Measurements from ENCODE around the gene IDI1. TPM values are rescaled to one million over a fixed set of nuclear protein-coding genes. Genes with fewer than 3 reads are reported as not detected.
"Not testable (repeated sequence)": the region's sequence is repeated elsewhere in the genome, so short reads cannot be mapped to it uniquely, and the experiment has no call there.

The IDI1 gene
- total RNA-seq, 1 experiment from 2014 or later = 44.7 TPM

DNA sequence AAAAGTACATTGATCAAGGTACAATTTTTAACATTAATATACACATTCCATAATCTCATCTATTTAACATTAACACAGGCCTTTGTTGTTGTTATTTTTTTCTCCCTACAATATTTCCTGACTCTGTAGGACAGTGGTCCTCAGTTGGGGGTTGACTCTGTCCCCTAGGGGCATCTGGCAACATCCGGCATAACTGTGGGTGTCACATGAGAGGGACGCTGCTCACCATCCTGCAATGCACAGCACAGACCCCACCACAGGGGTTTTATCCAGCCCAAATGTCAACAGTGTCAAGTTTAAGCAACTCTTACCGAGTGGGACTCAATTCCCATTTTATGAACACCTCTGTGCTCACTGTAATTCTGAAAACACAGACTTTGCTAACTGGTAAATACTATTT, 8.8 kb downstream of the IDI1 start:
- Histone ChIP-seq H4K91ac (ENCODE audit: insufficient read length, low read depth, low read length) (no peak overlapping the region), H4K5ac (ENCODE audit: insufficient read length, low read depth, low read length) (no peak overlapping the region), H4K8ac (replicated peaks; ENCODE audit: insufficient read length, low read depth, low read length) (no peak overlapping the region), H3K14ac (ENCODE audit: insufficient read depth, low read length) (no peak overlapping the region), H2BK12ac (ENCODE audit: insufficient read length, low read depth, low read length) (no peak overlapping the region), H4K20me1 (ENCODE audit: control insufficient read depth, insufficient read depth, insufficient read length) (no peaks in the 10 kb centered on the region), H2BK5ac (ENCODE audit: insufficient read length, low read length) (no peak overlapping the region), H3K79me1 (ENCODE audit: insufficient read depth, low read depth, low read length, poor library complexity, severe bottlenecking) (no peaks in the 10 kb centered on the region), H2BK15ac (ENCODE audit: low read depth, low read length) (no peak overlapping the region), H3T11ph (ENCODE audit: low read length) (no peak overlapping the region), H2AFZ (ENCODE audit: low read length) (no peak overlapping the region), H3K79me2 (ENCODE audit: insufficient read depth, low read length) (peaks cover 8% of the 10 kb centered on the region), H3K23me2 (ENCODE audit: insufficient read length, low read depth, low read length, poor library complexity, severe bottlenecking) (no peaks in the 10 kb centered on the region), H3K23ac (ENCODE audit: insufficient read length, low read depth, low read length) (no peak overlapping the region), H3K4me1 (ENCODE audit: insufficient read depth, low read length) (no peaks in the 10 kb centered on the region; the same call in none of the 2 replicates), H3K4ac (ENCODE audit: low read depth, low read length) (no peak overlapping the region), H3K27me3 (ENCODE audit: insufficient read depth, low read length) (no peaks in the 10 kb centered on the region), H3K18ac (ENCODE audit: insufficient read length, low read depth, low read length) (no peak overlapping the region), H2BK20ac (ENCODE audit: low read depth, low read length, poor library complexity, severe bottlenecking) (no peak overlapping the region), H3K56ac (ENCODE audit: insufficient read length, low read depth, low read length) (no peak overlapping the region), H2AK5ac (ENCODE audit: insufficient read length, low read length) (no peak overlapping the region), H3K27ac (ENCODE audit: insufficient read length, low read depth, low read length) (no peak overlapping the region), H3K9ac (ENCODE audit: extremely low read depth, insufficient read length, low read length) (no peak overlapping the region), H3K4me2 (ENCODE audit: insufficient read depth, insufficient read length, low read length) (no peak overlapping the region), H2BK120ac (ENCODE audit: low read depth, low read length, poor library complexity, severe bottlenecking) (no peak overlapping the region), H3K9me3 (ENCODE audit: control insufficient read depth, low read depth, low read length) (no peaks in the 10 kb centered on the region)
- peak overlapping the region in 1 of 3 experiments; percentile 83; a peak in 1 of 7 replicates for H3K27ac Mint-ChIP-seq
- H3K36me3 Mint-ChIP-seq (ENCODE audit: insufficient read depth in 1 of 3, low read depth in 3 of 3) = peaks cover 20 to 49% (median 44%) of the 10 kb centered on the region in 3 experiments; a peak in 6 of 7 replicates
- DNase-seq = no peak
- H3K4me3 Mint-ChIP-seq = no peak overlapping the region
- peaks cover 17 to 20% of the 10 kb centered on the region in 2 experiments for H3K4me1 Mint-ChIP-seq
- TF ChIP-seq, protein P1, sequence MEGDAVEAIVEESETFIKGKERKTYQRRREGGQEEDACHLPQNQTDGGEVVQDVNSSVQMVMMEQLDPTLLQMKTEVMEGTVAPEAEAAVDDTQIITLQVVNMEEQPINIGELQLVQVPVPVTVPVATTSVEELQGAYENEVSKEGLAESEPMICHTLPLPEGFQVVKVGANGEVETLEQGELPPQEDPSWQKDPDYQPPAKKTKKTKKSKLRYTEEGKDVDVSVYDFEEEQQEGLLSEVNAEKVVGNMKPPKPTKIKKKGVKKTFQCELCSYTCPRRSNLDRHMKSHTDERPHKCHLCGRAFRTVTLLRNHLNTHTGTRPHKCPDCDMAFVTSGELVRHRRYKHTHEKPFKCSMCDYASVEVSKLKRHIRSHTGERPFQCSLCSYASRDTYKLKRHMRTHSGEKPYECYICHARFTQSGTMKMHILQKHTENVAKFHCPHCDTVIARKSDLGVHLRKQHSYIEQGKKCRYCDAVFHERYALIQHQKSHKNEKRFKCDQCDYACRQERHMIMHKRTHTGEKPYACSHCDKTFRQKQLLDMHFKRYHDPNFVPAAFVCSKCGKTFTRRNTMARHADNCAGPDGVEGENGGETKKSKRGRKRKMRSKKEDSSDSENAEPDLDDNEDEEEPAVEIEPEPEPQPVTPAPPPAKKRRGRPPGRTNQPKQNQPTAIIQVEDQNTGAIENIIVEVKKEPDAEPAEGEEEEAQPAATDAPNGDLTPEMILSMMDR (conservative IDR thresholded peaks at IDR 0.05) = no peak
- no peaks in the 10 kb centered on the region; a peak in 1 of 5 replicates for H3K9me3 Mint-ChIP-seq
- no CpG with 5 or more reads among the region's 3 CpGs for WGBS (ENCODE audit: extremely low coverage, insufficient read length, low lambda C conversion rate)
- no peaks in the 10 kb centered on the region for H3K27me3 Mint-ChIP-seq (ENCODE audit: low read depth)

DNA sequence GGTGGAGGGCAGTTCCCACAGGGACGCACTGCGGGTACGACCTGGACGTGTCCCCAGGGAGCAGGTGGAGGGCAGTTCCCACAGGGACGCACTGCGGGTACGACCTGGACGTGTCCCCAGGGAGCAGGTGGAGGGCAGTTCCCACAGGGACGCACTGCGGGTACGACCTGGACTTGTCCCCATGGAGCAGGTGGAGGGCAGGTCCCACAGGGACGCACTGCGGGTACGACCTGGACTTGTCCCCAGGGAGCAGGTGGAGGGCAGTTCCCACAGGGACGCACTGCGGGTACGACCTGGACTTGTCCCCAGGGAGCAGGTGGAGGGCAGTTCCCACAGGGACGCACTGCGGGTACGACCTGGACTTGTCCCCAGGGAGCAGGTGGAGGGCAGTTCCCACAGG, 10.2 kb downstream of the IDI1 start:
- not testable (repeated sequence) for H2AK5ac ChIP-seq (ENCODE audit: insufficient read length, low read length); H3K23me2 ChIP-seq (ENCODE audit: insufficient read length, low read depth, low read length, poor library complexity, severe bottlenecking); H3K79me1 ChIP-seq (ENCODE audit: insufficient read depth, low read depth, low read length, poor library complexity, severe bottlenecking); H3K9me3 Mint-ChIP-seq; H3K4ac ChIP-seq (ENCODE audit: low read depth, low read length); H4K8ac ChIP-seq (replicated peaks; ENCODE audit: insufficient read length, low read depth, low read length); H3K18ac ChIP-seq (ENCODE audit: insufficient read length, low read depth, low read length); H3K9me3 ChIP-seq (ENCODE audit: control insufficient read depth, low read depth, low read length); H3T11ph ChIP-seq (ENCODE audit: low read length); H3K27ac ChIP-seq (ENCODE audit: insufficient read length, low read depth, low read length); H2BK12ac ChIP-seq (ENCODE audit: insufficient read length, low read depth, low read length); H2AFZ ChIP-seq (ENCODE audit: low read length); H3K14ac ChIP-seq (ENCODE audit: insufficient read depth, low read length); H3K4me2 ChIP-seq (ENCODE audit: insufficient read depth, insufficient read length, low read length); H3K27me3 Mint-ChIP-seq (ENCODE audit: low read depth); H4K91ac ChIP-seq (ENCODE audit: insufficient read length, low read depth, low read length); H2BK20ac ChIP-seq (ENCODE audit: low read depth, low read length, poor library complexity, severe bottlenecking); H3K27ac Mint-ChIP-seq; H3K23ac ChIP-seq (ENCODE audit: insufficient read length, low read depth, low read length); H3K4me3 Mint-ChIP-seq; H2BK120ac ChIP-seq (ENCODE audit: low read depth, low read length, poor library complexity, severe bottlenecking); H4K5ac ChIP-seq (ENCODE audit: insufficient read length, low read depth, low read length); H2BK5ac ChIP-seq (ENCODE audit: insufficient read length, low read length); H3K27me3 ChIP-seq (ENCODE audit: insufficient read depth, low read length); H3K56ac ChIP-seq (ENCODE audit: insufficient read length, low read depth, low read length); H2BK15ac ChIP-seq (ENCODE audit: low read depth, low read length); H4K20me1 ChIP-seq (ENCODE audit: control insufficient read depth, insufficient read depth, insufficient read length); H3K9ac ChIP-seq (ENCODE audit: extremely low read depth, insufficient read length, low read length); DNase-seq; H3K79me2 ChIP-seq (ENCODE audit: insufficient read depth, low read length); H3K4me1 ChIP-seq (ENCODE audit: insufficient read depth, low read length)
- Mint-ChIP-seq H3K36me3 (ENCODE audit: insufficient read depth in 1 of 3, low read depth in 3 of 3) (peaks cover 16 to 38% (median 35%) of the 10 kb centered on the region in 3 experiments; a peak in 6 of 7 replicates), H3K4me1 (peaks cover 15 to 19% of the 10 kb centered on the region in 2 experiments)
- WGBS (ENCODE audit: extremely low coverage, insufficient read length, low lambda C conversion rate) = no CpG with 5 or more reads among the region's 20 CpGs

All from H9 (cell line).